AG04449 (cell line): ENCODE data around the gene LIN52.

Source experiments
- CTCF ChIA-PET: fragments of 350-600 bp; formaldehyde crosslinking; extraction: SDS; loops from one replicate; lab custom pipeline; 2021; ENCODE audit warnings: antibody characterized with exemption; lab: Yijun Ruan, JAX
- POLR2A ChIA-PET: fragments of 400-600, 350-600 bp; formaldehyde crosslinking; extraction: SDS; loops from one replicate; lab custom pipeline; 2020; ENCODE audit warnings: antibody characterized with exemption, inconsistent platforms; lab: Yijun Ruan, JAX
- DNase-seq: peaks from one replicate; pipeline ENCODE4 v3.0.0-alpha.2; 2010; ENCODE audit warnings: low read depth, low spot score
- H3K4me3 ChIP-seq: 2 replicates; pipeline ENCODE4 v1.5.1; 2011; ENCODE audit warnings: low read depth, mild to moderate bottlenecking, control low read depth, low read length
- TF ChIP-seq, protein P1 (sequence below): IDR thresholded peaks from one replicate; pipeline ENCODE4 v1.5.1; 2011; ENCODE audit warnings: mild to moderate bottlenecking, moderate library complexity, low read length, control low read depth, inconsistent platforms; ENCODE audit not compliant: insufficient read depth; ENCODE audit errors: missing control alignments

The LIN52 gene

GRCh38 chr14:74213907-74214803, 129.4 kb downstream of the LIN52 start:
- ChIA-PET POLR2A (no interaction called here), CTCF (interaction anchor here (1.1 to 3.5 kb wide), 4 partner anchors 11 to 43 kb away, joined by 3 to 15 read pairs (median 3); no protein-coding TSS in a partner anchor)
- H3K4me3 ChIP-seq: no peak overlapping the region
- TF ChIP-seq, protein P1, sequence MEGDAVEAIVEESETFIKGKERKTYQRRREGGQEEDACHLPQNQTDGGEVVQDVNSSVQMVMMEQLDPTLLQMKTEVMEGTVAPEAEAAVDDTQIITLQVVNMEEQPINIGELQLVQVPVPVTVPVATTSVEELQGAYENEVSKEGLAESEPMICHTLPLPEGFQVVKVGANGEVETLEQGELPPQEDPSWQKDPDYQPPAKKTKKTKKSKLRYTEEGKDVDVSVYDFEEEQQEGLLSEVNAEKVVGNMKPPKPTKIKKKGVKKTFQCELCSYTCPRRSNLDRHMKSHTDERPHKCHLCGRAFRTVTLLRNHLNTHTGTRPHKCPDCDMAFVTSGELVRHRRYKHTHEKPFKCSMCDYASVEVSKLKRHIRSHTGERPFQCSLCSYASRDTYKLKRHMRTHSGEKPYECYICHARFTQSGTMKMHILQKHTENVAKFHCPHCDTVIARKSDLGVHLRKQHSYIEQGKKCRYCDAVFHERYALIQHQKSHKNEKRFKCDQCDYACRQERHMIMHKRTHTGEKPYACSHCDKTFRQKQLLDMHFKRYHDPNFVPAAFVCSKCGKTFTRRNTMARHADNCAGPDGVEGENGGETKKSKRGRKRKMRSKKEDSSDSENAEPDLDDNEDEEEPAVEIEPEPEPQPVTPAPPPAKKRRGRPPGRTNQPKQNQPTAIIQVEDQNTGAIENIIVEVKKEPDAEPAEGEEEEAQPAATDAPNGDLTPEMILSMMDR: no peak
- DNase-seq: no peak

GRCh38 chr14:74216671-74217070, 131.9 kb downstream of the LIN52 start:
- POLR2A ChIA-PET: interaction anchor here (0.7 kb wide), 1 partner anchor 181 kb away, joined by 3 read pairs; no protein-coding TSS in a partner anchor
- TF ChIP-seq, protein P1: no peak
- CTCF ChIA-PET: interaction anchor here (0.8 to 3.5 kb wide), 12 partner anchors 10 to 78 kb away, joined by 3 to 15 read pairs (median 4); no protein-coding TSS in a partner anchor
- no peak overlapping the region for H3K4me3 ChIP-seq
- DNase-seq: no peak

GRCh38 chr14:74217672-74218448, 133.1 kb downstream of the LIN52 start:
- TF ChIP-seq, protein P1: peak; percentile 97
- CTCF ChIA-PET: interaction anchor here (0.8 to 4.4 kb wide), 24 partner anchors 8 to 268 kb away, joined by 3 to 32 read pairs (median 6); partner anchors contain the start of gene VSX2
- H3K4me3 ChIP-seq: no peak overlapping the region; the same call in 1 of the 2 replicates
- POLR2A ChIA-PET: no interaction called here
- DNase-seq: no peak

- TF ChIP-seq, protein P1: no peak
- H3K4me3 ChIP-seq: no peak overlapping the region
- CTCF ChIA-PET: interaction anchor here (0.7 to 4.4 kb wide), 24 partner anchors 9 to 268 kb away, joined by 3 to 32 read pairs (median 6); partner anchors contain the start of gene VSX2
- DNase-seq: no peak
- POLR2A ChIA-PET: interaction anchor here (0.6 kb wide), 1 partner anchor 57 kb away, joined by 3 read pairs; no protein-coding TSS in a partner anchor
Measured at GRCh38 chr14:74218462-74218861, 133.7 kb downstream of the LIN52 start.

- no peak overlapping the region for H3K4me3 ChIP-seq
- ChIA-PET CTCF (interaction anchor here (0.7 to 4.4 kb wide), 21 partner anchors 10 to 267 kb away, joined by 3 to 32 read pairs (median 6); partner anchors contain the start of gene VSX2), POLR2A (no interaction called here)
- TF ChIP-seq, protein P1: no peak
- no peak for DNase-seq
Measured at GRCh38 chr14:74219277-74220205, 134.8 kb downstream of the LIN52 start.
